ENCODE measurements around the gene UBE3B.

Gene UBE3B

GRCh38 chr12:109560867-109561710, 83.7 kb downstream of the UBE3B start:
- Histone ChIP-seq H3K27me3 (ENCODE audit: insufficient read depth, poor library complexity, severe bottlenecking) (no peaks in the 10 kb centered on the region), H3K4me3 (replicated peaks; ENCODE audit: insufficient read depth, low read length) (no peak overlapping the region), H3K27ac (replicated peaks) (no peak overlapping the region)
- TF ChIP-seq REST (IDR thresholded peaks at IDR 0.05; ENCODE audit: insufficient replicate concordance, low read depth) = no peak
- no peak for TF ChIP-seq SPI1 (IDR thresholded peaks at IDR 0.05; ENCODE audit: borderline replicate concordance, low read depth)
- no peak for TF ChIP-seq CTCF (IDR thresholded peaks at IDR 0.05; ENCODE audit: insufficient read depth, low read length)
- no peak for TF ChIP-seq POLR2AphosphoS5 (IDR thresholded peaks at IDR 0.05; ENCODE audit: low read depth)
- TF ChIP-seq GABPA (IDR thresholded peaks at IDR 0.05; ENCODE audit: low read depth) = no peak
- no peak for DNase-seq (ENCODE audit: low read depth in 1 of 2, low spot score in 1 of 2)

GRCh38 chr12:109561711-109562030, 84.2 kb downstream of the UBE3B start:
- no peaks in the 10 kb centered on the region for H3K27me3 ChIP-seq (ENCODE audit: insufficient read depth, poor library complexity, severe bottlenecking)
- H3K4me3 ChIP-seq (replicated peaks; ENCODE audit: insufficient read depth, low read length) = no peak overlapping the region
- no peak overlapping the region for H3K27ac ChIP-seq (replicated peaks)
- no peak for TF ChIP-seq POLR2AphosphoS5 (IDR thresholded peaks at IDR 0.05; ENCODE audit: low read depth)
- TF ChIP-seq REST (IDR thresholded peaks at IDR 0.05; ENCODE audit: insufficient replicate concordance, low read depth) = no peak
- TF ChIP-seq SPI1 (IDR thresholded peaks at IDR 0.05; ENCODE audit: borderline replicate concordance, low read depth) = no peak
- TF ChIP-seq GABPA (IDR thresholded peaks at IDR 0.05; ENCODE audit: low read depth) = no peak
- TF ChIP-seq CTCF (IDR thresholded peaks at IDR 0.05; ENCODE audit: insufficient read depth, low read length) = no peak
- no peak for DNase-seq (ENCODE audit: low read depth in 1 of 2, low spot score in 1 of 2)

DNA sequence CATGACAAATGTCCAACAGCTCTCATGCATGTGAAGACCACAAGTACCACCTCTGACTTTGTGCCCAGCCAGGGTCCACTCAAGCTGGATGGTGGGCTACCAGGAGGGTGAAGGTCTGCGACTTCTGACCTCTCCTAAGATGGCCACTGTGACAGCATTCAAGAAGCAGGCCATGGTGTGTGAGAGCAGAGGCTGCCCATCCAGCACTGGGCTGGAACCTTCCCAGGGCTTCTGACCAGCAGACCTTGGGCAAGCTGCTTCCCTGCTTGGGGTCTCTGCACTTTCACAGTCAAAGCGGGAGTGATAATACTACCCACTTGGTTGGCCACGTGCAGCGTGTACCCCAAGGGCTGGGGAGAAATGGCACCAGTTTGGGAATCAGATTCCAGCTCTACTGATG, 85.4 kb downstream of the UBE3B start:
- TF ChIP-seq POLR2AphosphoS5 (IDR thresholded peaks at IDR 0.05; ENCODE audit: low read depth) = no peak
- TF ChIP-seq SPI1 (IDR thresholded peaks at IDR 0.05; ENCODE audit: borderline replicate concordance, low read depth) = no peak
- TF ChIP-seq CTCF (IDR thresholded peaks at IDR 0.05; ENCODE audit: insufficient read depth, low read length) = no peak
- TF ChIP-seq GABPA (IDR thresholded peaks at IDR 0.05; ENCODE audit: low read depth) = no peak
- no peak for TF ChIP-seq REST (IDR thresholded peaks at IDR 0.05; ENCODE audit: insufficient replicate concordance, low read depth)
- Histone ChIP-seq H3K27ac (replicated peaks) (no peak overlapping the region), H3K27me3 (ENCODE audit: insufficient read depth, poor library complexity, severe bottlenecking) (no peaks in the 10 kb centered on the region), H3K4me3 (replicated peaks; ENCODE audit: insufficient read depth, low read length) (no peak overlapping the region)
- DNase-seq (ENCODE audit: low read depth in 1 of 2, low spot score in 1 of 2) = no peak
